Measurements from ENCODE around the gene CPNE5.

Gene CPNE5

DNA sequence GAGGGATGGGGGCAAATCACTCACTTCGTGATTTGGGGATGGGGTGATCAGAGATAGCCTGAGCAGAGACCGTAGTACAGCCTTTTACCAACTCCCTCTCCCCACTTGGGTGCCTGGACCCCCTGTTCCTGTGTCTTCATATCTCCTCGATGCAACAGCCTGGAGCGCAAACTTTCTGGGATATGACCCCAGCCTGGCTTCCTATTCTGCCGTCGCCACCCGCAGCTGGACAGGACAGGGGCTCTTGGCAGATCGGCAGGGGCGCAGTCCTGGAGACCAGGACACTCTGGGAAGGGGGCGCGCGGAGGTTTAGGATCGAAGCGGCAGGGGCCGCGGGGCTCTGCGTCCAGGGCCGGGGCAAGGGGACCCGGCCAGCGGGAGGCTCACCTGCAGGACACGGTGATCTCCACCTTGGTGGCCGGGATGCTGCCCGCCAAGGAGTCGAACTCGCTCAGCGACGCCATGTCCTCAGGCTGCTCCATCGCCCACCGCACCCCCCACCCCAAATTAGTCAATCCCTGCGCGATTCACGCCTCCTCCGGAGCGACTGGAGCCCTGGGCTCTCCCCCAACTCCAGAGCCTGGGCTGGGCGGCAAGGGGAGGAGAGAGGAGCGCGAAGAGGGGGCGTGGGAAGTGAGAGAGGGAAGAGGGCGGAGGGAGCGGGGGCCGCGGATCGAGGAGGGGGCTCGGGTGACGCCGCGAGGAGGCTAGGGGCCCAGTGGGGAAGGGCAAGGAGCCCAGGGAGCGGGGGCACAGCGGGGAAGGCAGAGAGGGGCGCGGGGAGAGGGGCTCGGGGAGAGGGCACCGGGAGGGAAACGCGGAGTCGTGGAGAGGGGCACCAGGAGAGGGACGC is at the start of gene CPNE5:
CPNE5 (minus strand) TSS at position 549 of the 853 bp plus-strand sequence; CDS start at position 482, 67 bp downstream.
- no peak for DNase-seq (ENCODE audit: low read depth)

GRCh38 chr6:36888115-36888643 is 48.9 kb upstream of the CPNE5 start:
- no peak for DNase-seq (ENCODE audit: low read depth)

- DNase-seq (ENCODE audit: low read depth) = no peak
Observed at GRCh38 chr6:36886950-36887618, 47.8 kb upstream of the CPNE5 start.

DNA sequence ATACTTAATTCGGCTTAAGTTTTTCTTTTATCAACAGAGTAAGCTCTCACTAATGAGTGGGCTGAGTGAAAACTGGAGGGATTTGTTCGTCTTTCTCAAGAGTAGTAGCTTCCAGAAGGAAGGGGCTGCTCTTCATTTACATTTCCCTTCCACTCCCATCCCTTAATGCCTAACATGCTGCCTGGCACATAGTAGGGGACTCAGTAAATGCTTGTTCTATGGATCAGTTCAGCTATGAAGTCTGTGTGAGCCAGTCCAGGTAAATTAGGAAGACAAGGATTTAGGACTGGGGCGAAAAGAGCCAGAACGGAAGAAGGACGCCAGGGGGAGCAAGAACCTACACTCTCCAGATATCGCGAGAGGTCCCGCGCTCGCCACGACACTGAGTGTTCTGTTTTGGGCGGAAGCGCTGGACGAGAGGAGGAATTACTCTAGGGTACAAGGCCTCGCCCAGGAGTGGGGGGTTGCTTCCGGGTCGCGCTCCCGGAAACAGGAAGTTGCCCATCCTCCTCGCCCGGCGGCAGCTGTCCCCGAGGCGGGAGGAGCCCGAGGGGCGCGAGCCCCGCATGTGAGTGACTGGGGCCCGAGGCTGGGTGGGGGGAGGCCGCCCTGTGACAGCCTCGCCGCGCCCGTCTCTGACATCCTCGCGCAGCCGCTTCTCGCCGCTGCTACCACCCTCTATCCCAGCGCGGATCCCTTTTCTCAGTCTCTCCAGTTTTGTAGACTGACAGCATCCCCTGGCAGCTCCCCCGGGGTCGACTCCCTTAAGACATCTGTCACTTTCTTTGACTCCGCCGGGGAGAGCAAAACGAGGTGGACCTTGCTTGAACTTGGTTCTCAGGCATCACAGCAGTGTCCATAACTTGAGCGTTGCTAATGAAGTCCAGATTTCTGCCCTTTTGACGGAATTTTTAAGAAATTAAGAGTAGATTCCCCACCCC is 46.5 kb upstream of the CPNE5 start, which contains the start of gene C6orf89:
C6orf89 (plus strand) TSS at position 492 of the 941 bp plus-strand sequence. CDS start 13,493 bp downstream, outside the sequence.
- peak; percentile 97 for DNase-seq (ENCODE audit: low read depth)

- DNase-seq (ENCODE audit: low read depth) = no peak
Observed at GRCh38 chr6:36884610-36885009, 45.4 kb upstream of the CPNE5 start.

DNA sequence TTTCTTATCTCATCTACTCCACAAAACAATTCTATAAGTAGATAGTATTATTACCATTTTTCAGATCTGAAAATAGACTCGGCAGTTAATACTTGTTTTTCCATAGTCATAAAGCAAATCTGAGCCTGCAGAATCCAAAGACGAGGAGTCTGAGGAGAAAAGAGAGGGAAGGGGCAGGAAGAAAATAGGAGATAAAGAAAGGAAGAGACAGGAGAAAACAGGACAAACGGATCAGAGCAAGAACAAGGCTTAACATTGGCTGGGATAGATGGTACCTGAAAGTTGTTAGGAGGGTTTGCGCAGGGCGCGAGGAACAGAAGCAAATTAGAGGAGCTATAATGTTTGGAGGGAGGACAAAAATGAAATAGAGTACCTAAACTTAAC is 36.0 kb upstream of the CPNE5 start:
- DNase-seq (ENCODE audit: low read depth) = no peak

GRCh38 chr6:36874443-36875249 is 35.4 kb upstream of the CPNE5 start, which contains the start of gene PPIL1:
Gene PPIL1, minus strand, starts transcription at chr6:36874803. Its CDS starts 31 bp downstream, at chr6:36874772.
- DNase-seq (ENCODE audit: low read depth) = peak; percentile 80

DNA sequence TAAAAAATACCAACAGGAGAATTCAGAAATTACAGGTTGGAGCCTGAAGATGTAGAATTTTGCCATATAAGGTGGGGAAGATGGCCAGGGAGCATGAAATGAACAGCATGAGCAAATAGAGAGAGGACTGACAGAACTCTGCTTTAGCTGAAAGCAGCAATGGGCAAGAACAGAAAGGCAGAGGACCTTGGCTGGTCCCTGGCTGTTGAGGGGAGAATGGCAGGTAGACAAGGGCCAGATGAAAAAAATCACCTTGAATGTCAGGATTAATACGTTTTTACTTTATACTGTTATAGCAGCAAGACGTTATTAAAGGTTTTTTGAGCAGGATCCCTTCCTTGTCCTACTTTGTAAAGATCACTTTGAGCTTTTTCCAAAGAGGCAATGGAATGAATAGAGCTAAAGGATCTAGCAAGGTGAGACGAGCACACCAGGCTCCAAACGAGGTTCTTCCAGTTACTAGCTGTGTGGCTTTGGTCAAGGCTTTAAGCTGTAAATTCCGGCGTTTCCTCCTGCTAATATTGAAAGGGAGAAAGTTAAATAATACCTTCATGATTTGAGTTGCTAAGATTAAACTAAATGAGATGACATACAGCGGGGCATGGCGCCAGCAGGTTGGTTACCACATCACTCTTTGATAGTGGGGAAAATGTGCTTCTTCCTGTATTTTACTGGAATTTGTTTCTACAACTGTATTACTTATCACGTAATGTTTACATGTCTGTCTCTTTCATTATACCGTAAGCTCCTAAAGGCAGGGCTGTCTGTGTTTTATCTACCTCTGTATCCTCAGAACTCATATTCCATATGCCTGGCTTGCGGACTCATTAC is 34.6 kb upstream of the CPNE5 start:
- DNase-seq (ENCODE audit: low read depth) = no peak

DNA sequence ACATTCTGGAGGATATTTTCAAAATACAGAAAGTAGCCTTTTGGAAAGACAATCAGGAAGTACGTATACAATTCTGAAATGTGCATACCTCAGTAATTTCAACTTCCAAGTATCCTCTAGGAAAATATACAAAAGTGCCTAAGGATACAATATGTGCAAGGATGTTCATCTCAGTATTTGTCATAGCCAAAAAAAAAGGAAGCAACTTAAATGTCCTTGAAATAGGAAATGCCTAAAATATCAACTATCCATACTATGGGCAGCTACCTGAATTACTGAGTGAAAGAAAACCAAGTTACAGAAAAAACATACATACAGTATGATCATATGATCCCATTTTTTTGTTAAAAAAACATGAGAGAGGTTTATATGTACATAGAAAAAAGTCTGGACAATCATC is 33.9 kb upstream of the CPNE5 start:
- DNase-seq (ENCODE audit: low read depth) = no peak

DNA sequence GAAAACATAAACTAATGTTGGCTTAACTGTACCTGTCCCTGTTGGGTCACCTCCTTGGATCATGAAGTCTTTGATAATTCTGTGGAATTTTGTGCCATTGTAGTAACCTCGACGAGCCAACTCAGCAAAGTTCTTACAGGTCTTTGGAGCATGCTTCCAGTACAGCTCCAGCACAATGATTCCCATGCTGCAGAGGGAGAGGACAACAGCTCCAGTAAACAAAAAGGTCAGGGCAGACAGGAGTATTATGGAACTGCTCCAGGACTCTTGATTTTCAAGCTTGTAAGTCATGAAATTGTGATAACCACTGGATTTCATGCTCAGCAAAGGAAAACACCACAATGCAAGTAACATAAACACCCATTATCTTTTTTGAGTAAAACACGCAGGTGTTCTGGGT is 32.4 kb upstream of the CPNE5 start:
- no peak for DNase-seq (ENCODE audit: low read depth)

DNA sequence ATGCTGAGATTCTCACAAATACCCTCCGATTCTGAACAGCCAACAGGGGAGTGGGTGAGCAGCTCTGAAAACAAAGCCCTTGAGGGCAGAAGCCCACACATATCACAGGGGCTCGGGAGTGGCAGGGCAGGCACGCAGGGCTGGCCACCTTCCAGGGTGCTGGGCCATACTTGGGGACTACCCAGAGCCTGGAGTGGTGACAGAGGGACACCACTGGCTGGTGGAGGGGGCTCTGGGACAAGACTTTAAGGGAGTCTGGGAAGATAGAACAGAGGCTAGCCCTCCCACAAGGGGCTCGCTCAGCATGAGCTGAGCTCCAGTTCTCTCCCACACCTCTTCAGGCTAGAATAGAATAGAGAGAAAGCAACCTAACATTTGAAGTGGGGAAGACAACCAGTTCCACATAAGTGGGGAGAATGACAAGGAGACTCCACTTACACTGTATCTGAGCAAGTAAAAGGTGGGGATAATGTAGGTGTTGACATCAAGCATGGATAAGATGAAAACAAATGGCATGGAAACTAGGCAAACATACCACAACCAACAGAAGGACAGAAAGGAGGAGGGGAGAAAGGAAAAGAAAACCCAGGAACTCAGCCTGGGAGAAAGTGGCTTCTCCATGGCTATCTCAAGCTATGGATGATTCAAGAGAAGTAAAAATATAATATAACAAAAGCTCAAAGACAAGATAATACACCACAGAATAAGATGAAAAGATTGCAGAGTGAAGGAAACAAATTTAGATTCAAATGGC is 28.4 kb upstream of the CPNE5 start:
- no peak for DNase-seq (ENCODE audit: low read depth)

DNA sequence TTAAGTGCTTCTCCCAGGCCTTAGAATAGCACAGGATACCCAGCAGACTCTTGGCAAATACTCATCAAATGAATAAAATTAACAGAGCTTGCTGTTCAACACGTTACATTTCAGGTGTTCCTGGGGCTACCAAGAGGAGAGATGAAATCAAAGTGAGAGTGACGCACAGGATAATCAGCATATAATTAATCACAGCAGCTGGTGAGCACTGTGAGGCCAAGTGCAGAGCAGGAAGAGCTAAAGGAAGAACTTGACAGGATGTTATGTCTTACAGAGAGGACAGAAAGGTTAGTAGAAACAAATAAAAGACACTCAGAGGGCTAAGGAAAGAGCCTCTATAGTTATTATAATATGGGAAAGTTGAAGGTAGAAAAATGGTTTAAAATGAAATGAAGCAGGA is 26.6 kb upstream of the CPNE5 start:
- DNase-seq (ENCODE audit: low read depth) = no peak

- DNase-seq (ENCODE audit: low read depth) = no peak
Observed at GRCh38 chr6:36863670-36864540, 24.7 kb upstream of the CPNE5 start.

DNA sequence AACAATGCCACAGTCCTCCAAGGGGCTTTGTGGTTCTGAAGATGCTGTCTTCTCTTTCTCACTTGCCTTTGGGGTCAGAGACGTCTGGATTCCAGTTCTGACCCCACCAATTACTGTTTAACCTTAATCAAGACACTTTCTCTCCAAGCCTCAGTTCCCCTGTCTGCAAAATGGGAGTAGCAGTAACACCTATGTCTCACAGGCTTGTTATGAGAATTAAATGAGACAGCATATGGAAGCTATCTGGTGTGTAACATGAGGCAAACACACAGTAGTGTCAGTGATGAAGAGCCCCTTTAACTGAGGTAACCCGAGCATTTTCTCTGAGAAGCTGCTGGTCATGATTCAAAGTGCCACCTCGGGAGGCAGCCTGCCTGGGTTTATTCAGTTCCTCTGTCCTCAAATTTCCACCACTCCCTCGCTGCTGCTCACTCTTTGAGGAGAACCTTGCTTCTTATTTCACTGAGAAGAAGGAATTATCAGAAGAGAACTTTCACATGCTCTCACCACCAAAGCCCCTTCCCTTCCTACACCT is 23.7 kb upstream of the CPNE5 start:
- DNase-seq (ENCODE audit: low read depth) = no peak

GRCh38 chr6:36862164-36862847 is 23.1 kb upstream of the CPNE5 start:
- DNase-seq (ENCODE audit: low read depth) = no peak

DNA sequence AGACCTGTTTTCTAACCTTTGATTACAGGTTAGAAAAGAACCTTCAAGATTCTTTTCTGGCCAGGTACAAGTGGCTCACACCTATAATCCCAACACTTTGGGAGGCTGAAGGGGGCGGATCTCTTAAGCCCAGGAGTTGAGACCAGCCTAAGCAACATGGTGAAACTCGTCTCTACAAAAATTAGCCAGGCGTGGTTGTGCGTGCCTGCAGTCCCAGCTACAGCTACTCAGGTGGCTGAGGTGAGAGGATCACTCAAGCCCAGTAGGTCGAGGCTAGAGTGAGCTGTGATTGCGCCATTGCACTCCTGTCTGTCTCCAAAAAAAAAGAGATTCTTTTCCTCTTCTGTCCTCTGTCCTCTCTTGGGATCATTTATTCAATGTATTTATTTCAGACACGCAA is 20.9 kb upstream of the CPNE5 start:
- DNase-seq (ENCODE audit: low read depth) = no peak

- no peak for DNase-seq (ENCODE audit: low read depth)
Observed at GRCh38 chr6:36858407-36858981, 19.2 kb upstream of the CPNE5 start.

Data from T-helper 22 cell (primary cell).